ENCODE results near the gene SNED1. TPM values are rescaled to one million over a fixed set of nuclear protein-coding genes. Genes with fewer than 3 reads are reported as not detected.

Gene SNED1
- total and polyA plus RNA-seq, 7 donors, result 0.69 to 37.1 (median 8.3) TPM

DNA sequence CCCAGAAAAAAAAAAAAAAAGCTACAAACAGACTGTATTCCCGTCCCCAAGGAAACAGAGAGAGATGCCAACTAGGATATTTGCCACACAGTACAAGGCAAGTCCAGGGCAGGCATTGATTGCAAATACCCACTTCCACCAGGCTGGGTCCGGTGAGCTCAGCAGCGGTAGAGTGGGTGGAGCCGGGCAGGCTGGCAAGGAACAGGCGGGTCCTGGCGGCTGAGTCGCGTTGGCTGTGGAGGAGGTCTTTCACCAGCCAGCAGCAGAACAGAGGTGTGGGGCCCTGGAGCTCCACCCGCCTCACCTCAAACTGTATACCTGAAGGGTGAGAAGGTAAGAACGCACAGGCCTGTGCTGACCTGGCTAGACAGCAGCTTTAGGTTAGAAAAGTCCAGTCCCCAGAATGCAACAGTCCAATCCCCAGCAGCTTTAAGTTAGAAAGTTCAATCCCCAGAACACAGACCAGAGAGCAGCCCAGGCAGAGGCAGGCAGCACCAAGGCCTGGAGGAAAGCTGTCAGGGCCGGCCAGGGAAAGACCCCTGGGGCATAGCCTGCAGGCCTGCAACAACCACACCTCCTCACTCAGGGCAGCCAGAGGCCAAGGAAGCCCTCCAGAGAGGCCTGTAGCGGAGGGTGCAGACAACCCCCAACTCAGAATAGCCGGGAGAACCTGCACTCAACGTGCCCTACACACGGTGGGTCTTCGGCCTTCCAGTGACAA is 125.6 kb downstream of the SNED1 start:
- H3K4me3 ChIP-seq, result no peak overlapping the region
- no peaks in the 10 kb centered on the region for H3K4me1 ChIP-seq
- no peak overlapping the region for H3K27ac ChIP-seq
- DNase-seq, result peak; percentile 52
- H3K9me3 ChIP-seq, result no peaks in the 10 kb centered on the region
- 55 to 84% methylated on average over 16 of the region's 16 CpGs for WGBS, 2 donors
- no peaks in the 10 kb centered on the region for H3K27me3 ChIP-seq
- intact Hi-C loops (cut with DNase I), result no loop called here
- TF ChIP-seq POLR2A (IDR thresholded peaks at IDR 0.05) (no peak), EP300 (IDR thresholded peaks at IDR 0.05) (no peak), POLR2AphosphoS5 (IDR thresholded peaks at IDR 0.05) (no peak)
- TF ChIP-seq, protein P1, sequence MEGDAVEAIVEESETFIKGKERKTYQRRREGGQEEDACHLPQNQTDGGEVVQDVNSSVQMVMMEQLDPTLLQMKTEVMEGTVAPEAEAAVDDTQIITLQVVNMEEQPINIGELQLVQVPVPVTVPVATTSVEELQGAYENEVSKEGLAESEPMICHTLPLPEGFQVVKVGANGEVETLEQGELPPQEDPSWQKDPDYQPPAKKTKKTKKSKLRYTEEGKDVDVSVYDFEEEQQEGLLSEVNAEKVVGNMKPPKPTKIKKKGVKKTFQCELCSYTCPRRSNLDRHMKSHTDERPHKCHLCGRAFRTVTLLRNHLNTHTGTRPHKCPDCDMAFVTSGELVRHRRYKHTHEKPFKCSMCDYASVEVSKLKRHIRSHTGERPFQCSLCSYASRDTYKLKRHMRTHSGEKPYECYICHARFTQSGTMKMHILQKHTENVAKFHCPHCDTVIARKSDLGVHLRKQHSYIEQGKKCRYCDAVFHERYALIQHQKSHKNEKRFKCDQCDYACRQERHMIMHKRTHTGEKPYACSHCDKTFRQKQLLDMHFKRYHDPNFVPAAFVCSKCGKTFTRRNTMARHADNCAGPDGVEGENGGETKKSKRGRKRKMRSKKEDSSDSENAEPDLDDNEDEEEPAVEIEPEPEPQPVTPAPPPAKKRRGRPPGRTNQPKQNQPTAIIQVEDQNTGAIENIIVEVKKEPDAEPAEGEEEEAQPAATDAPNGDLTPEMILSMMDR (IDR thresholded peaks at IDR 0.05), result no peak
- no peaks in the 10 kb centered on the region for H3K36me3 ChIP-seq

DNA sequence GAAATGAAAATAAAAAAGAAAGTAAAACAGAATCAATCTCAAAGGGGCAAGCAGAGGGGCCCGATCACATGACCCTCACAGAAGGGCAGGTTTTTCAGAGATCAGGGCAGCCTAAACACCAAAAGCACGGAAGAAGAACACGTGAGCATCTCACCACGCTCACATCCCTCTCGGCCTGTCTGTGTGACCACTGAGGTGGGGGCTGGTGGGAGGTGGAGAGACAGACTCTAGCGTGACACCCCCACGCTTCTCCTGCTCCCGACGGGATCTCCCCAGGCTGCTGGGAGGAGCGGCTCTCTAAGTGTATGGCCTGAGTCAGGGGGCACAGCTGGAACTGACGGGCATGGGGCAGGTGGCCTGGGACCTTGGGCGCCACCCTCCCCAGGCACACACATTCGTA is 127.2 kb downstream of the SNED1 start:
- H3K27me3 ChIP-seq, result no peaks in the 10 kb centered on the region
- no peaks in the 10 kb centered on the region for H3K9me3 ChIP-seq
- no peaks in the 10 kb centered on the region for H3K36me3 ChIP-seq
- H3K4me3 ChIP-seq, result no peak overlapping the region
- H3K4me1 ChIP-seq, result no peaks in the 10 kb centered on the region
- intact Hi-C loops (cut with DNase I), result no loop called here
- H3K27ac ChIP-seq, result no peak overlapping the region
- 92 to 93% methylated on average over 13 of the region's 13 CpGs for WGBS, 2 donors
- DNase-seq, result peak; percentile 43
- TF ChIP-seq, protein P1 (IDR thresholded peaks at IDR 0.05), result no peak
- TF ChIP-seq POLR2A (IDR thresholded peaks at IDR 0.05) (no peak), EP300 (IDR thresholded peaks at IDR 0.05) (no peak), POLR2AphosphoS5 (IDR thresholded peaks at IDR 0.05) (no peak)

DNA sequence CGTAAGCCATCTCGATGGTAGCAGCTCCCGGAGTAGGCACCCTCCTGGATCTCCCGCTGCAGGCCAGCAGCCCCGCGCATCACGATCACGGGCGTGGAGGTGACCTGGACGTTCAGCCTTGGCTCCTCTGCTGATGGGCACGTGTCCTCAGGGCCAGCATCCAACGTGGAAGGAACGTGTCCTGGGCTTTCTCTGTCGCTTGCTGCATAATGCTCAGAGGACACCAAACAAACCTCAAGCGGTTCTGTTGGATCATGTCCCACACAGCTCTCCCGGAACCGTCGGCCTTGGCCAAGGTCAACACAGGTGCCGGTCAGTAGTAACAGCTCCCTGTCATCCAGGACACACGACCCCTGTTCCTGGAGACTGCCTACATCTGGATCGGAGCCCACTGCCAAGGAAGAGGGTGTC is 127.8 kb downstream of the SNED1 start:
- Histone ChIP-seq H3K4me1 (no peaks in the 10 kb centered on the region), H3K4me3 (no peak overlapping the region), H3K9me3 (no peaks in the 10 kb centered on the region), H3K27me3 (no peaks in the 10 kb centered on the region), H3K36me3 (no peaks in the 10 kb centered on the region), H3K27ac (no peak overlapping the region)
- WGBS, 2 donors, result 93 to 95% methylated on average over 21 of the region's 21 CpGs
- intact Hi-C loops (cut with DNase I), result no loop called here
- peak; percentile 56 for DNase-seq
- TF ChIP-seq EP300 (IDR thresholded peaks at IDR 0.05) (no peak), POLR2A (IDR thresholded peaks at IDR 0.05) (no peak), POLR2AphosphoS5 (IDR thresholded peaks at IDR 0.05) (no peak)
- TF ChIP-seq, protein P1 (IDR thresholded peaks at IDR 0.05), result no peak

DNA sequence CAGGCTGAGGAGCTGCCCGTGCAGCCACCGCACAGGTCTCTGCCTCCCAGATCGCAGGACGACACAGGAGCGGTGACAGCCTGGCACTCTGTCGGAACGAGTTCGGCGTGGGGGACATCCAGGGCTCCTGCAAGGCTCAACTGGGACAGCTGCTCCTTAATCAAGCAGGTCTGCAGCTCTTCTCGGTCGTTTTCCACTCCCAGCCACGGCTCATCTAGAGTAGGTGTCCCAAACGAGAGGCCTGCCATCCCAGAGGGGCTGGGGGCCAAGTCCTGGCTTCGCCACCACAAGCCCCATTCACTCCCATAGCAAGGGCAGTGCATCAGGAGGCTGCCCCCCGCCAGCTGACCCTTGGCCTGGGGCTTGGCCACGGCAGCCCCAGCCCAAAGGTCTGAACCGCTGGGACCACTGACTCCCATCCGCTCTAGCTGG is 128.4 kb downstream of the SNED1 start:
- Histone ChIP-seq H3K27ac (no peak overlapping the region), H3K27me3 (no peaks in the 10 kb centered on the region), H3K4me3 (no peak overlapping the region), H3K9me3 (no peaks in the 10 kb centered on the region), H3K36me3 (no peaks in the 10 kb centered on the region), H3K4me1 (no peaks in the 10 kb centered on the region)
- DNase-seq, result peak; percentile 56
- WGBS, 2 donors, result 95 to 97% methylated on average over 18 of the region's 18 CpGs
- intact Hi-C loops (cut with DNase I), result no loop called here
- TF ChIP-seq POLR2AphosphoS5 (IDR thresholded peaks at IDR 0.05) (no peak), EP300 (IDR thresholded peaks at IDR 0.05) (no peak)

DNA sequence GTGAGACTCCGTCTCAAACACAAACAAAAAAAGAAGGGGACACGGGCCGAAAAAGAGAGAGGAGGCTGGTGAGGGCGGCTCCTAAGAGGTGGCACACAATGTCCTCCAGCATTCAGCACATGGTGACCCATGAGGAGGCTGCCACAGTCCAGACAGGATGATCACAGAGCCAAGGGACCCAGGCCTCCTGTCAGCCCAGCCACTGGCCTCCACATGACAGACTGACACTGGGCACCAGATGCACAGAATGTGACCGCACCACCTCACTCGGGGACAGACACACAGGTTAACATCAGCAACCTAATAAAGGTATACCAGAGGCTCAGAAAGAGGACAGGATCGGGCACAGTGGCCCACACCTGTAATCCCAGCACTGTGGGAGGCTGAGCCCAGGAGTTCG is 129.8 kb downstream of the SNED1 start:
- Histone ChIP-seq H3K9me3 (no peaks in the 10 kb centered on the region), H3K27ac (no peak overlapping the region), H3K36me3 (no peaks in the 10 kb centered on the region), H3K4me1 (no peaks in the 10 kb centered on the region), H3K27me3 (no peaks in the 10 kb centered on the region), H3K4me3 (no peak overlapping the region)
- DNase-seq, result peak; percentile 14
- TF ChIP-seq, protein P1 (IDR thresholded peaks at IDR 0.05), result no peak
- TF ChIP-seq POLR2AphosphoS5 (IDR thresholded peaks at IDR 0.05), result no peak
- TF ChIP-seq POLR2A (IDR thresholded peaks at IDR 0.05), result no peak
- TF ChIP-seq EP300 (IDR thresholded peaks at IDR 0.05), result no peak
- WGBS, 2 donors, result 96% methylated on average over 8 of the region's 8 CpGs
- intact Hi-C loops (cut with DNase I), result no loop called here

Data from sigmoid colon (tissue), 7 donors.